Medulla oblongata (tissue), 1 donor: ENCODE data around the gene ZNF112.

Experiments
- DNase-seq: peaks from one replicate; pipeline ENCODE4 v3.0.0-alpha.2; 2015; ENCODE audit errors: extremely low spot score

Gene ZNF112

DNA sequence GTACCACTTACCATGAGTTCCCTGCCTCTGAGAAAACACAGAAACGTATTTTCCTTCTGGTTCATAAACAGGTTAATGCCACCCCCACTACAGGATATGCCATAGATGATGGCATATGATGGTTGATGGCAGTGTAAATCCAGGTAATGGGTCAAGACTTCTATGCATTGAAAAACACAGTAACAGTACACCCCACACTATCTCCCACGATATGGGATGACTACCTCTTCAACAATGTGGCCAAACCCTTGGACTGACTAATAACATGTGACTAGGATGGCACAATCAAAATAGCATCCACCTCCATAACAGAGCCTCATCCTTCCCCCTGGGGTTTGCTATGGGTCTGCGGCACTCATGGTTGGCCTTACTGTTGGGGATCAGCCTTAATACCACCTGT lies 73.6 kb downstream of the ZNF112 start:
- no peak for DNase-seq

DNA sequence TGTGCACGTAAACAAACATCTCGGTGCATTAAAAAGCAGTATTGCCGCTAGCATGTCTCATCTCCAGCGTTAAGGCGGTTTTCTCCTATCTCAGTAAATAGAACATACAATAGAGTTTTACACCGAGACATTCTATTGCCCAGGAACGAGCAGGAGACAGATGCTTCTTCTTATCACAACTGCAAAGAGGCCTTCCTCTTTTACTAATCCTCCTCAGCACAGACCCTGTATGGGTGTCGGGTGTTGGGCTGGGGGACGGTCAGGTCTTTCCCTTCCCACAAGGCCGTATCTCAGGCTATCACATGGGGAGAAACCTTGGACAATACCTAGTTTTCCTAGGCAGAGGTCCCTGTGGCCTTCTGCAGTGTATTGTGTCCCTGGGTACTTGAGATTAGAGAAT lies 75.6 kb downstream of the ZNF112 start:
- DNase-seq = no peak

DNA sequence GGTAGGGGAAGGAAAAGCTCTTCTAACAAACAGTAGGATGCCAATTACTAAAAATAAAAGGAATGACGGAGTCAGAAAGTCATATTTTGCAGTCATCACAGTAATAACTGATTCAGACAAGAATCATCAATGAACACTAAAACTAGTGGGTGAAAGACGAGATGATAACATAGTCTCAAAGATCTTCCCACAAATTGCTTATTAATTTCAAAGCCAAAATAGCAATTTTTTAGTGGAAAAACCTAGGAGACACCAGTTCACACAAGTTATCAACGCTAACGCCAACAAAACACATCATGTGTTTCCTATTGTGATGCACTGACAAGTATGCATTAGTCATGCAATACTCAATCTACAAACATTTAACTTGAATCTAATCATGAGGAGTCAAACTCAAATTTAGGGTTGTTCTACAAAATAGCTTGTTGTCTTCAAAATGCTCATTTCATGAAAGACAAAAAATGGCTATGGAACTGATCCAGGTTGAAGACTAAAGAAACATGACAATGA lies 78.2 kb downstream of the ZNF112 start:
- no peak for DNase-seq

DNA sequence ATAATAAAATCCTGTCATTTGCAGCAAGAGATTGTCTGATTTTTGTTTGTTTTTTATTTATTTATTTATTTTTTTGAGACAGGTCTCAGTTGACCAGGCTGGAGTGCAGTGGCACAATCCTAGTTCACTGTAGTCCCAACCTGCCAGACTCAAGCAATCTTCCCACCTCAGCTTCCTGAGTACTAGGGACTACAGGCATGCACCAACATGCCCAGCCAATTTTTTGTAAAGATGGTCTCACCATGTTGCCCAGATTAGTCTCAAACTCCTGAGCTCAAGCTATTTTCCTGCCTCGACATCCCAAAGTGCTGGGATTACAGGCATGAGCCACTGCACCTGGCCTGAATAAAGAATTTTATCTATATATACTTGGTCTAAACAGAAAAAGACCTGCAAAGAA lies 79.1 kb downstream of the ZNF112 start:
- no peak for DNase-seq
